Measurements from ENCODE around the gene SH3BP4.
"Not testable (repeated sequence)": the region's sequence is repeated elsewhere in the genome, so short reads cannot be mapped to it uniquely, and the experiment has no call there.

Gene SH3BP4

GRCh38 chr2:235044501-235045271 lies 92.9 kb downstream of the SH3BP4 start:
- DNase-seq, result no peak

DNA sequence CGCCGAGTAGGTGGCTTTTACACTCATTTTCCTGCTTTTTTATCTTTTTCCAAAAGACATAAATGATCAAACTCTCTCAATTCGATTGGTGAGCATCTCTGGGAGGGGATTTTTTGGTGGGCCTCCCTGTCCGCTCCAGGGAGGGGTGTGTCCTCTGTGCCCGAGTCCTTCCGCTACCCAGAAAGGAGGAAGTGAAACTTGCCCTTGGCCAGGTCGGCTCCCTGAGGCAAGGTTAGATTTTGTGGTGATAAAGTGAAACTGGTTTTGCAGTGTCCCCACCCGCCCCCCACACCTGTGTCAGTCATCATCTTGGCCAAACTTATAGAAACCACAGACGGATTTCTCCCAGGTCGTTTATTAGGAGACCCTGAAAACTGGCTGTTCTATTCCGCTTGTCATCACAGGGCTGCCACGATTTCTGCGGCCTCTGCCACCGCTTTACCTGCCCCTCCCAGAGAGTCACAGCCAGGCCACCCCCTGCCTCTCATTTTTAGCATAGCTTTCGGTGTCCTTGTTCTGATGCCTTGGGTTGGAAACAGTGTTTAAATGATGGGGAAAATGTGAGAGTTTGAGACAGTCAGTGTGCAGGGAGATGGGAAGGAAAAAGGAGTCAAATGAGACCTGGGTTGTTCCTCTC lies 93.6 kb downstream of the SH3BP4 start:
- DNase-seq, result no peak

DNA sequence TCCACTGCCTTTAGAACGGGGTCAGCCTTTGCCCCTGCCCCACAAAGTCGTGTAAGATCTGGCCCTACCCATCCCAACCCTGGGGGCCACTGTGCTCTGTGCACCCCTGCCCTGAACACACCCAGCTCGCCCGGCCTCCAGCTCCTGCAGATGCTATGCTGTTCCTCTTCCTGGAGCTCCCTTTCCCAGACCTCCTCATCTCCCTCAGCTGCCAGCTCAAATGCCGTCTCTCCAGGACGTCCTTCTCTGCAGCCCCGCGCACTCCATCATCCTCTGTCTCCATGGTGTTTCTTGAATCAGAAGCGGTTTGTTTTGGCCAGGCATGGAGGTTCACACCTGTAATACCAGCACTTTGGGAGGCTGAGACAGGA lies 94.1 kb downstream of the SH3BP4 start:
- no peak for DNase-seq

DNA sequence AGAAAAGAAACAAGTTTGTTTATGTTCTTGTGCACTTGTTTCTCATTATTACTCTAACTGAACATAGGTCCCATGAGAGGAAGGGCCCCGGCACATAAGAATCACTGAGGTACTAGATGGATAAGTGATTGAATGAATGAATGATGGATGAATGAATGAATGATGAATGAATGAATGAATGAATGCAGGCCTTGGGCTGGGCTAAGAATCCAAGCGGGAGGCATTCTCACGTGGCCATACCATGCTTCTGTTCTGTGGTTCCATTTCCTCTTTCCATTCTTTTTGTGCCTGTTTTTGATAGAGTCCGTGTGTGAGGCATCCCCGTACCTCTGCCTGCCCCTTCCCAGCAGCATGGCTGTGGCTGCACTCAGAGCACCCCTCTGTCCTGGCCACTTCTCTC lies 94.8 kb downstream of the SH3BP4 start:
- DNase-seq, result no peak

DNA sequence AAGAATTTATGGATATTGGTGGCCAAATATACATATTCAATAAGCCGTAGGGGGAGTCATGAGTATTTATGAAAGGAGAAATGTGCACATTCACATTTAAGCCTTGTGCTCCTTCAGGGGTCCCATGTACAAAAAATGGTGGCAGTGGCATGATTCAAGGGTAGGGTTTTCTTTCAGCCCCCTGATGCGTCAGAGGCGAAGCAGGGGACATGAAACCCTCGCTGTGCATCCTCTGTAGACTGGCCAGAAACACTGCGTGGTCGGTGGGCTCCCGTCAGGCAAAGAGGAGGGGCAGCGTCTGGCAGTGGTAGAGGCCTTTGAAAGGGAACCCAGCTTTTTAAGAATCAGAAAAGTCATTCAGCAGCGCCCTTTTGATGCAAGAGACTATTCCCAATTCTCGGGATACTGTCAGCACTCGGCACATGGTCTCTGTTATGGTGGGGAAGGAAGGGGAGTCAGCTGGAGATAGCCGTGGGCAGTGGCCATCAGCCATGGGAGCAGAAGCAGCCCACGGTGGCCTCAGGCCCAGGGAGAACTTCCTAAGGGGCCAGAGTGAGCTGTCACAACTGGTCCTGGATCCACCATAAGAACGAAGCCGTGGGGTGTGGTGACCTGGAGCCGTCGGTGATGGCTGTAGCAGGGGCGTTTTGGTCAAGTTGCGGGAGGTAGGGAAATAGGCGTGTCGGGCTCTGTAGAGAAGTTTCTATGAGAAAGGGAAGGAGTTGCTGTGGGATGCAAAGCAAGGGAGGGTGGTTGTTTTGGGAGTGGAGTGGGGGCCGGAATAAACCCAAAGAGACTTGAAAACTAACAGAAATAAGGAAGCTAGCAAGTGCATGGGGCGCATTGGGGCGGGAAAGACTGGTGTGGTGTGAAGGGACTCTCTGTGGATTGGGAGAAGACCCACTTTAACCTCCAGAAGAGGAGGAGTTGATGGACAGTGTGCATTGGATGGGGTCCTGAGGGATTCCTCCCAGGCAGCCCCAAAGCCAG lies 95.6 kb downstream of the SH3BP4 start:
- DNase-seq, result no peak

- no peak for DNase-seq
These were observed 96.7 kb downstream of the SH3BP4 start for GRCh38 chr2:235048549-235048948.

DNA sequence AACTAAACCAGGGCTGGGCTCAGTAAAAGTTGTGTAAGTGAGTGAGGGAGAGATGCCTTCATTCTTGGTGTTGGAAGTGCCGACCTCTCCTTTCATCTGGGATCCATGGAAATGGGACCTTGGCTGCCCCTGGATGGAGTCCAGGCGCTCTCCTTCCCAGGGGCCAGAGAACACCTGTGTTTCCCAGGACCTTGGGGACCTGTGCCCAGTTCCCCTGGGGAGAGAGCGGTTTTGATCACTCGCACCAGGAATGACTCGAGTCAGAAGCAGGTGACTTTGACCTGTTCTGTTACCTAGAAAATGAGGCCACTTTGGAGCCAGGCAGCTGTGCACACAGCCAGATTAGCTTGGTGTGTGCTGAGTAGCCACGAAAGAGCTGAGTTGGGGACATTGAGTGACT lies 97.3 kb downstream of the SH3BP4 start:
- no peak for DNase-seq

DNA sequence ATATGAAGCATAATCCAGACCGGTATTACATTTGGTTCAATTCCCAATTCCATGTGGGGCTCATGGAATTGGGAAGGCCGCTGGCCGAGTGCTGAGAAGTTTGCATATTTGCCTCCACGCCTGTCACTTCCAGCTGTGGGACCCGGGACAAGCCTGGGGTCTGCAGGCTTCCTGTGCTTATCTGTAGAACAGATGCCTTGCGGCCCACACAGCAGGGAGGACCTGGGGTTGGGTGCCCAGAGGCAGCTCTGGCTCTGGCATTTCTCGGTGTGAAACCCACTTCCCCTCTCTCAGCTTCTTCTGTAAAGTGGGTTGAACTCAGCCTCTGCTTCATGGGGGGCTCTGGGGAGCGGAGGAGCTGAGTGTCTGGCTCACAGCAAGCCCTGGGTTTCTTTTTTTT lies 97.9 kb downstream of the SH3BP4 start:
- no peak for DNase-seq

GRCh38 chr2:235050980-235051351 lies 99.1 kb downstream of the SH3BP4 start:
- peak; percentile 95 for DNase-seq

- no peak for DNase-seq
These were observed 99.8 kb downstream of the SH3BP4 start for GRCh38 chr2:235051436-235052260.

DNA sequence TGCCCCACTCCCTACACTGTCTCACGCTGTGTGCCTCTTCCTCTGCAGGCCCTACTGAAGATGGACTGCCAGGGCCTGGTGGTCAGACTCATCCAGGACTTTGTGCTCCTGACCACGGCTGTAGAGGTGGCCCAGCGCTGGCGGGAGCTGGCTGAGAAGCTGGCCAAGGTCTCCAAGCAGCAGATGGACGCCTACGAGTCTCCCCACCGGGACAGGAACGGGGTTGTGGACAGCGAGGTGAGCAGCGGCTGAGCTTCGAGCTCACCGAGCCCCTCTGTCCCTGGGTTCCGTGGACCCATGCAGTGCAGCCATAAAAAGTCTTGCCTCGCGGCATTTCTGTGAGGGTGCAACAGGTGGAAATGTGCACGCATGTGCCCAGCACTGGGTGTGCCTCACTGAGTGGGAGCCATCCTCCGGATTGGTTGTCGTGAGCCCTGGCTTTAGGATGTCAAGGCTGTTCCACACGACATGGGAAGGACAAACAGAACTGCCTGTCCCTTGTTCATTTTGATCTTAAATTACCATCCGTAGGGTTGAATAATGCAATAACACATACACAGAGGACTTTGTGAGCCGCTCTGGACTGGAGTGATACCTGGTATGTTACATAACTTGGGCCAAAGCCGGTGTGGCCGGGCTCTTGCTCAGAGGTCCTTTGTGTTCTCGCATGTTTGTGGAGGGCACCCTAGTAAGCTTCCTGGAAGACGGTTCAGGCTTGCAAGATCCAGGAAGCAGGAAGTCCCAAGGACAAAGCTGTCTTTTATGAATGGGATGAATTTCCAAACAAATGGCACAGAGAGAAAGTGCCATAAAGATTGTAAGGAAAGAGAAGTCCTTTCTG lies 100.9 kb downstream of the SH3BP4 start:
- no peak for DNase-seq

- DNase-seq, result no peak
These were observed 101.8 kb downstream of the SH3BP4 start for GRCh38 chr2:235053651-235054050.

DNA sequence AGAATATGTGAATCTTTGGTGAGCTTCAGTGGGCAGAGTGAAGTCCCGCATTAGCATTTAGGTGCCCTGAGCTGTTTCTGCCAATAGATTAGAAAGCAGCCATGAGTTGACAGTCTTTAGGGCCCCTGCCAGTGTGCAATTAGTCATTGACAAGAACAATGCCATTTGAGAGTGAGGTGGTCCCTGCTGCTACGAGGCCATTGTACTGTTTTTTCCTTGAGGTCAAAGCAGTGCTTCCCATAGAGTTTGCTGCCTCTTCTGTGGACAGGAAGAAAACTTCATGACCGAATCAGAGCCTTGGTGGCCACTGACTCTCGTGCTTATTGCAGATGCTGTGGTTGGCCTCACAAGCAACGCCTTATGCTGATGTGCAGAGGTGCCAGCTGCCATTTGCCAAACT lies 102.7 kb downstream of the SH3BP4 start:
- DNase-seq, result no peak

DNA sequence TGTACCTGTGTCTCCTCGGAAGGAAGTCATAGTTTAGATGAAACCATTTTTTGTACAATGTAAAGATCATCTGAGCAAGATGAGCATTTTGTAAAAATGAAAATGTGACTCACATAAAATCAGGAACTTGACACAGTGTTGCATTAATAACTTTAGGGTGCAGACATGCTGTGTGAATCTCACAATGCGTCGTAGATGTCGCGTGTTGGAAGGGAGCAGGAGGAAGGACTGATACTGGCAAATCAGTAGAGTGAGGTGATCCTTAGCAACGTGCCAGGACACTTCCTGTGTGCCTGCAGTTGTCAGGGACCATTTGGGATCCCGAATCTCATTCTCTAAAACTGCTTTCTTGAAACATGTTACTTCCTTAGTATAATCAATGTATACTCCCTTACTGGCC lies 103.1 kb downstream of the SH3BP4 start:
- no peak for DNase-seq

- DNase-seq, result peak; percentile 50
These were observed 104.2 kb downstream of the SH3BP4 start for GRCh38 chr2:235055891-235056516.

DNA sequence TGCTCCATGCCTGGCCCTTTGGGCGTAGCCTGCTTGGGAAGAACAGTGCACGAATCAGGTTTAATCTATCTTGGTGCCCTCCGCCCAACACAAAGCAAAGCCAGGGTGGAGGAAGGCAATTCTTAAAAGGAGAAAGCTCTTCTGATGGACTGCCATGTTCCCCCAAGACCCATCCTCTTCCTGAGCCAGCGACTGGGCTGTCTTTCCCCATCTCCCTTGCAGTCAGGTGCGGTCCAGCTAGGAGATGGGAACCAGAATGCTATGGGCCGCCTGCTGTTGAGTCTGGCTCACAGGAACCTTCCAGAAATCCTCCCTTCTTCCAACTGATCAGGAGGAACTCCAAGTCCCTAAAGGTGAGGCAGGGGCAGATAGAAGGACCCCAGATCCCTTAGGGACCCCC lies 105.0 kb downstream of the SH3BP4 start:
- DNase-seq, result no peak

- DNase-seq, result not testable (repeated sequence)
These were observed 105.8 kb downstream of the SH3BP4 start for GRCh38 chr2:235057616-235058015.

DNA sequence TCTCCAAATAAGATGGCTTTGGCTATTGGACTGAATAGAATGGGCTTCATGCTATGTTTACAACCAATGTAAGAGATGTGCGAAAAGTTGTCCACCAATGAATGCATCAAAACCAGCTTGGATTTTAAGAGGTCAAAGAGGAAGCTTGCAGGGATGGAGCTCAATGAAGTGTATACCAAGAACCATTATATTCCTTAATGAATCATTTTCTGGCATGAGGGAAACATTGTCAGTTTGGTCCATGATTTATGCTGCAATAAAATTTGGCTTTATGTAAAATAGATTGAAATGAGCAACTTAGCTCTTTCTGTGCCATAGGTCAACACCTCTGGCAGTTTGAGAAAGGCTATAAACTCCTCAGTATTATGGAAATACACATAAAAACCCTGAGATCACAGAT lies 107.3 kb downstream of the SH3BP4 start:
- DNase-seq, result no peak

- DNase-seq, result no peak
These were observed 109.8 kb downstream of the SH3BP4 start for GRCh38 chr2:235061656-235062055.

GRCh38 chr2:235063471-235063961 lies 111.7 kb downstream of the SH3BP4 start:
- DNase-seq, result no peak

GRCh38 chr2:235064976-235065375 lies 113.2 kb downstream of the SH3BP4 start:
- no peak for DNase-seq
